Neuron (in vitro differentiated cells): ENCODE measurements around the gene KCND2.

Experiments
- H2AFZ ChIP-seq: one replicate; pipeline ENCODE4 v1.6.1; 2013; ENCODE audit warnings: low read depth, mild to moderate bottlenecking, inconsistent platforms, low read length, moderate library complexity
- H3K27me3 ChIP-seq: one replicate; pipeline ENCODE4 v1.6.1; 2013; ENCODE audit warnings: low read length; ENCODE audit not compliant: insufficient read depth
- H3K36me3 ChIP-seq: one replicate; pipeline ENCODE4 v1.6.1; 2013; ENCODE audit warnings: low read length; ENCODE audit not compliant: insufficient read depth
- H3K4me1 ChIP-seq: one replicate; pipeline ENCODE4 v1.6.1; 2013; ENCODE audit warnings: low read length; ENCODE audit not compliant: insufficient read depth
- H3K4me3 ChIP-seq: 2 replicates; pipeline ENCODE4 v1.5.1; 2013; ENCODE audit warnings: mild to moderate bottlenecking, low read length, moderate library complexity
- H3K9me3 ChIP-seq: one replicate; pipeline ENCODE4 v1.6.1; 2013; ENCODE audit warnings: low read length

KCND2 gene

GRCh38 chr7:120785095-120785494 is 512.1 kb downstream of the KCND2 start:
- Histone ChIP-seq H3K36me3 (no peaks in the 10 kb centered on the region), H3K4me3 (no peak overlapping the region), H2AFZ (no peak overlapping the region), H3K27me3 (no peaks in the 10 kb centered on the region), H3K4me1 (peaks cover 15% of the 10 kb centered on the region), H3K9me3 (no peaks in the 10 kb centered on the region)

- Histone ChIP-seq H3K4me3 (no peak overlapping the region), H3K4me1 (peaks cover 7% of the 10 kb centered on the region), H3K36me3 (no peaks in the 10 kb centered on the region), H2AFZ (no peak overlapping the region), H3K9me3 (peaks cover under 1% of the 10 kb centered on the region), H3K27me3 (no peaks in the 10 kb centered on the region)
Observed at GRCh38 chr7:120792091-120792860, 519.3 kb downstream of the KCND2 start.

- H3K4me3 ChIP-seq = no peak overlapping the region
- H3K9me3 ChIP-seq = peaks cover 5% of the 10 kb centered on the region
- peaks cover 7% of the 10 kb centered on the region for H3K4me1 ChIP-seq
- H3K36me3 ChIP-seq = no peaks in the 10 kb centered on the region
- H2AFZ ChIP-seq = no peak overlapping the region
- H3K27me3 ChIP-seq = no peaks in the 10 kb centered on the region
Observed at GRCh38 chr7:120792861-120793130, 519.8 kb downstream of the KCND2 start.

GRCh38 chr7:120793213-120793936 is 520.4 kb downstream of the KCND2 start:
- no peaks in the 10 kb centered on the region for H3K36me3 ChIP-seq
- peaks cover 7% of the 10 kb centered on the region for H3K4me1 ChIP-seq
- H3K9me3 ChIP-seq = peaks cover 5% of the 10 kb centered on the region
- no peak overlapping the region for H2AFZ ChIP-seq
- no peaks in the 10 kb centered on the region for H3K27me3 ChIP-seq
- H3K4me3 ChIP-seq = no peak overlapping the region

GRCh38 chr7:120794106-120794729 is 521.2 kb downstream of the KCND2 start:
- Histone ChIP-seq H2AFZ (no peak overlapping the region), H3K4me1 (peaks cover 4% of the 10 kb centered on the region), H3K36me3 (no peaks in the 10 kb centered on the region), H3K27me3 (no peaks in the 10 kb centered on the region), H3K9me3 (peaks cover 5% of the 10 kb centered on the region), H3K4me3 (no peak overlapping the region)

- H3K9me3 ChIP-seq = peaks cover 5% of the 10 kb centered on the region
- no peak overlapping the region for H2AFZ ChIP-seq
- peaks cover 1% of the 10 kb centered on the region for H3K4me1 ChIP-seq
- H3K36me3 ChIP-seq = no peaks in the 10 kb centered on the region
- no peak overlapping the region for H3K4me3 ChIP-seq
- H3K27me3 ChIP-seq = no peaks in the 10 kb centered on the region
Observed at GRCh38 chr7:120797026-120797645, 524.2 kb downstream of the KCND2 start.

- H2AFZ ChIP-seq = no peak overlapping the region
- no peaks in the 10 kb centered on the region for H3K27me3 ChIP-seq
- no peaks in the 10 kb centered on the region for H3K36me3 ChIP-seq
- peaks cover 5% of the 10 kb centered on the region for H3K9me3 ChIP-seq
- no peaks in the 10 kb centered on the region for H3K4me1 ChIP-seq
- no peak overlapping the region for H3K4me3 ChIP-seq
Observed at GRCh38 chr7:120799147-120799546, 526.2 kb downstream of the KCND2 start.
